Thoracic aorta endothelial cell (primary cell): ENCODE data around the gene CLEC4D. TPM values are rescaled to one million over a fixed set of nuclear protein-coding genes. Genes with fewer than 3 reads are reported as not detected.

Experiments used
- small RNA-seq: library from RNA; depleted of rRNA; stranded (forward); fragments of <200 nt; gene quantifications from one replicate; pipeline ENCODE3, GENCODE V24; 2012
- total RNA-seq: library from RNA; depleted of rRNA; stranded (reverse); fragments of >200 nt; gene quantifications from 2 replicates; pipeline ENCODE4 v1.2.3, GENCODE V29; 2012

The CLEC4D gene
- not detected in 2 replicates for total RNA-seq

GRCh38 chr12:8513256-8513655 is at the start of gene CLEC4D:
TSS of gene CLEC4D (plus strand) at chr12:8513503. CDS start at chr12:8513733, 230 bp downstream.

GRCh38 chr12:8540831-8541230 is 27.5 kb downstream of the CLEC4D start, which contains the start of gene CLEC4E:
TSS of gene CLEC4E (minus strand) at chr12:8540905. CDS start at chr12:8540797, 108 bp downstream.

Small RNA genes within 50 kb of the gene (small RNA-seq; reads per million reads assigned to genes)
- gene RNU6-275P: not detected

Other genes starting within 250 kb of the CLEC4D start
- gene CLEC6A, start 57.5 kb upstream of the CLEC4D start, total RNA-seq: not detected in 2 replicates
- not detected in 2 replicates for gene CLEC4E, start 27.4 kb downstream of the CLEC4D start, total RNA-seq
- not detected in 2 replicates for gene AICDA, start 99.4 kb downstream of the CLEC4D start, total RNA-seq
- 0.13 TPM in 1 of 2 replicates, not detected in the other for gene MFAP5, start 149.3 kb downstream of the CLEC4D start, total RNA-seq
- 77.1 and 105 TPM in 2 replicates for gene RIMKLB, start 184.5 kb downstream of the CLEC4D start, total RNA-seq